Dedifferentiated amniotic fluid mesenchymal stem cell (primary cell): Measurements from ENCODE around the gene UIMC1.

Source experiments
- DNase-seq: peaks from one replicate; pipeline ENCODE4 v3.0.0-alpha.2; 2016; ENCODE audit errors: extremely low spot score

The UIMC1 gene

GRCh38 chr5:176870110-176870591, 136.4 kb downstream of the UIMC1 start:
- DNase-seq: no peak

- DNase-seq: no peak
Observed at GRCh38 chr5:176869501-176870109, 137.0 kb downstream of the UIMC1 start.

- DNase-seq: no peak
Observed at GRCh38 chr5:176868731-176869130, 137.8 kb downstream of the UIMC1 start.

- DNase-seq: no peak
Observed at GRCh38 chr5:176868126-176868525, 138.5 kb downstream of the UIMC1 start.

GRCh38 chr5:176866707-176867310, 139.8 kb downstream of the UIMC1 start:
- no peak for DNase-seq

- no peak for DNase-seq
Observed at GRCh38 chr5:176865964-176866363, 140.6 kb downstream of the UIMC1 start.

- no peak for DNase-seq
Observed at GRCh38 chr5:176864755-176865154, 141.8 kb downstream of the UIMC1 start.

GRCh38 chr5:176863765-176864098, 142.8 kb downstream of the UIMC1 start:
- no peak for DNase-seq

GRCh38 chr5:176863041-176863764, 143.4 kb downstream of the UIMC1 start:
- no peak for DNase-seq

- DNase-seq: no peak
Observed at GRCh38 chr5:176862330-176862995, 144.1 kb downstream of the UIMC1 start.

GRCh38 chr5:176861276-176861675, 145.3 kb downstream of the UIMC1 start:
- DNase-seq: no peak

GRCh38 chr5:176860381-176860780, 146.2 kb downstream of the UIMC1 start:
- no peak for DNase-seq

GRCh38 chr5:176859916-176860315, 146.7 kb downstream of the UIMC1 start:
- DNase-seq: no peak

- no peak for DNase-seq
Observed at GRCh38 chr5:176857894-176858273, 148.7 kb downstream of the UIMC1 start.

GRCh38 chr5:176857216-176857893, 149.2 kb downstream of the UIMC1 start:
- DNase-seq: no peak

- no peak for DNase-seq
Observed at GRCh38 chr5:176856746-176857145, 149.8 kb downstream of the UIMC1 start.

GRCh38 chr5:176855598-176855997, 151.0 kb downstream of the UIMC1 start:
- no peak for DNase-seq
